SIG-M5 treated with dmso at 0.1 percent for 504 hours (cell line): ENCODE measurements around the gene NAPEPLD.
"Not testable (repeated sequence)": the region's sequence is repeated elsewhere in the genome, so short reads cannot be mapped to it uniquely, and the experiment has no call there.

Experiments
- DNase-seq: peaks from one replicate; lab custom pipeline; 2025; ENCODE audit not compliant: unreplicated experiment; lab: John Stamatoyannopoulos, UW

The NAPEPLD gene

GRCh38 chr7:103068414-103069403, 80.2 kb downstream of the NAPEPLD start:
- DNase-seq, result no peak

GRCh38 chr7:103065667-103066066, 83.2 kb downstream of the NAPEPLD start:
- DNase-seq, result peak; percentile 12

GRCh38 chr7:103063895-103064294, 85.0 kb downstream of the NAPEPLD start:
- DNase-seq, result no peak

GRCh38 chr7:103059471-103059870, 89.4 kb downstream of the NAPEPLD start:
- peak; percentile 5 for DNase-seq

GRCh38 chr7:103058122-103058521, 90.8 kb downstream of the NAPEPLD start:
- no peak for DNase-seq

GRCh38 chr7:103056006-103056405, 92.9 kb downstream of the NAPEPLD start:
- DNase-seq, result not testable (repeated sequence)

- DNase-seq, result no peak
Measured at GRCh38 chr7:103051519-103051918, 97.4 kb downstream of the NAPEPLD start.
